Right renal cortex interstitium (tissue), 3 donors: ENCODE results near the gene CAMK2A. TPM values are rescaled to one million over a fixed set of nuclear protein-coding genes. Genes with fewer than 3 reads are reported as not detected.

Experiments
- DNase-seq, 3 donors: peaks; one replicate each; pipeline ENCODE4 v3.0.0-alpha.2; 2013; ENCODE audit warnings: low read depth in 3 of 3, low spot score in 2 of 3
- polyA plus RNA-seq, 3 donors: library from polyadenylated mRNA; unstranded; fragments of 120-200 nt; gene quantifications; one replicate each; pipeline ENCODE4 v1.2.1, GENCODE V29; 2013; ENCODE audit not compliant: insufficient read length in 3 of 3

The CAMK2A gene
- polyA plus RNA-seq: 1 to 10 TPM; 2.5 to 4.4 (median 2.5) TPM

DNA sequence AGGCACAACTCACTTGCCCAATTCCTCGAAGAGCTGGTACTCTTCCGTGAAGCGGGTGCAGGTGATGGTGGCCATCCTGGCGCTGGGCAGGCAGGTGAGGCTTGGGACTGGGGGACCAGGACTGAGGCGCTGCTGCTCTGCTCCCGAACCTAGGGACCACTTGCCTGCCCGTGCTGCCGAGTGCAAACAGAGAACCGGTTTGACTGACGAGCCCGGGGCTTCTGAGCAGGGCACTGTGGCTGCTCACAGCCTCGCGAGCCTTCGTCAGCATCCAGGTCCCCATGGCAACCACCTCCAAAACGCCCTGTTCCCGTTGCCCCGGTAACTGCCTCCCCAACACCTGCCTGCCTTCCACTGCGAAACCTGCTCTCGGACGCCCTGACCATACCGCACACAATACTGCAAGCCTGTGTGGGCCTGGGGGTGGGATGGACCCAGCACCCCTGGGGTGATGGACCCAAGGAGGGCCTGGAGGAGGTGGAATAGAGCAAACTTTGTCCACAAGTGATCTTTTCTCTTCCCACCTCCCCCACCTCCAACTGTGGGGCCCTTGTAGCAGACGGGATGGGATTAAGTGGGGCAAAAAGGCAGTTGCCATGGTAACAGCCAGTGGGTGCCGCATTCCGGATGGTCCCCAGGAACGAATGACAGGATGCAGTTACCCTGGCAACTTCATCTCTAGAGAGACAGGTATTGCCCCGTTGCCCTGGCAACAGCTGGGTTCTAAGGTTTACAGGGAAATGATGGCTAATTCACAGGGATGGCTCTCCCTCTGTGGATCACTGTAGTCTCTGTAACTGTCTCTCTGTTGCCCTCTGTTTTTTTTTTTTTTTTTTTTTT lies at the start of gene CAMK2A:
Gene CAMK2A (minus strand): TSS at position 223 of the 840 bp plus-strand sequence. CDS start 148 bp downstream, at position 75.
- DNase-seq: no peak

- DNase-seq: no peak
These were observed 49.6 kb upstream of the CAMK2A start for GRCh38 chr5:150339165-150339564.

DNA sequence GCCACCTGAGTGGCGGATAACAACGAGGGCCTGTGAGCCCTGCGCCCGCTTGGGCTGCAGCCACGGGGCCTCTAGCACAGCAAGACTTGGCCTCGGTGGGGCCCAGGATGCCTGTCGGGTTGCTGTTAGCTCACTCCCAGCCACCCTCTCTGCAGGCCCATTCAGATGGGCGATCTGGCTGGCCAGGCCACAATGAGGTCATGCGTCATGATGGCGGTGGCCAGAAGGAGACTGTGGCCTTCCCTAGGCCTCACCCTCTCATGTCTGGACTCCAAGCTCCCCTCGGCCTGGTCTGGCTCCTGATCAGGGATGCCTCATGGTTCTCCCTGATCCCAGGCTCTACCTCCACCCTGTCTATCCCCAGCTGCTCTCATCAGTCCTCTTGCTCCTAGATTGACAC lies 49.0 kb upstream of the CAMK2A start:
- no peak for DNase-seq

GRCh38 chr5:150335778-150336177 lies 46.2 kb upstream of the CAMK2A start:
- DNase-seq: no peak

DNA sequence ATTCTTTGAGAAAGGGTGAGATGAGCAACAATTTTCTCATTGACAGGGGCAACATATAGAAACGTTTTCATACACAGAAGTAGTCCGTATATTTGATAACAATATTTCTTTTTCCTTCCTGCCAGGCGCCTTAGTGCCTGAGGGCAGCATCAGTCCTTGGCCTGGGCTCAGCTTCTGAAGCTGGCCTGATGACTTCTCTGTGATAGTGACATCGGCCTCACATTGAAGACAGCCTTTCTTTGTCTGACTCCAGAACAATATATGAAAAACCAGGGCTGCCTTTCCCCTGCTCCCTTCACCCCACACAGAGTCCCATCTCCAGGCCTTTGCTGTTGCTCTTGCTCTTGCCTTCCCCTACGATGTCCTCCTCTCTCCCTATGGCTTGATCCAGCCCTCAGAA lies 43.8 kb upstream of the CAMK2A start:
- DNase-seq: no peak

- no peak for DNase-seq
These were observed 40.6 kb upstream of the CAMK2A start for GRCh38 chr5:150329881-150330876.

DNA sequence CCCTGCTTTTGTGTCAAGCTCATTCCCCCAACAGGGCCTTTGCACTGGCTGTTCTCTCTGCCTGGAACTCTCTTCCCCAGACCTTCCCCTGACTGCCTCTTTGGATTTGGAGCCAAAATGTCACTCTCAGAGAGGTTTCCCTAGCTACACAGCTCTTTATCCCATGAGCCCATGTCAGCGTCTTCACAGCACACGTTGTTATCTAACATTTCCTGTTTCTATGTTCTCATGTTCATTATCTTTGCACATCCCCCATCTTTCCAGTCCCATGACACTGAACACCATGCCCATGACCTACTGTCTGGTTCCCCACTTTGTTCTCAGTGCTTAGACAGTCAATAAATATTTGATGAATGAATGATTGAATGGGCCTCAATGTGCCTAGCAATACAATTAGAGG lies 39.5 kb upstream of the CAMK2A start:
- DNase-seq: no peak

DNA sequence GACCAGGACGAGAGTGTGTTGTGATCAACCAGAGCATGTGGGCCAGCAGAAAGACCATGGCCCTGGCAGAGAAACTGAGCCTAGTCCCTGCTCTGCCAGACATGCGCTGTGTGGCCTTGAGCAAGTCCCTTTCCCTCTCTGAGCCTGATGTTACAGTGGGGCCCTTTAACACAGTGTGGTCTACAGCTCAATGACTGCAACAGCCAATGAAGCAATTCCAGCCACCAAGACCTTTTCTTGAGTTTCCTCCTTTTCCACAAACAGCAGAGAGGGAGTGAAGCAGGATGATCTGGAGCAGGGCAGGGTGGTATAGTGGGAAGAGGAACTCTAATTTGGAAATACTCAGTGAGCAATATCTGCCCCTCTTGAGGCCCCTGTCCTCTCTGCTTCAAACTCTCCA lies 38.9 kb upstream of the CAMK2A start:
- DNase-seq: no peak

DNA sequence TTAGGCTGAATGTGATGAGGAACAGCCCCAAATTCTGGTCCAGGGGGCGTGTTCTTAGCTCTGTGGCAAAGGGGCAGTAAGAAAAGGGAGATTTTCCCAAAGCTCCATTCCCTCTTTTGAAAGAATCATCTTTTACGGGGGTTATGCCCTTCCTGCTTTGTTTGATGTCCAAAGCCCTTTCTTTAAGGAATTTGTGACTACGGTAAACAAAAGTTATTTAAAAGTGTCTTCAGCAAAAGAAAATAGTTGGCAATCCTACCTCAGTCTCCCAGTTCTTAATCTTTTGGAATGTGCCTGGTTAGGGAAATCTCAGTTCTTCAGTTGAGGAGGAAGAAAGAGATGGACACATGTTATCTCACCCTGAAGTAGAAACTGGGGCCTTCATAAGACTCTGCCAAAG lies 37.6 kb upstream of the CAMK2A start:
- no peak for DNase-seq

DNA sequence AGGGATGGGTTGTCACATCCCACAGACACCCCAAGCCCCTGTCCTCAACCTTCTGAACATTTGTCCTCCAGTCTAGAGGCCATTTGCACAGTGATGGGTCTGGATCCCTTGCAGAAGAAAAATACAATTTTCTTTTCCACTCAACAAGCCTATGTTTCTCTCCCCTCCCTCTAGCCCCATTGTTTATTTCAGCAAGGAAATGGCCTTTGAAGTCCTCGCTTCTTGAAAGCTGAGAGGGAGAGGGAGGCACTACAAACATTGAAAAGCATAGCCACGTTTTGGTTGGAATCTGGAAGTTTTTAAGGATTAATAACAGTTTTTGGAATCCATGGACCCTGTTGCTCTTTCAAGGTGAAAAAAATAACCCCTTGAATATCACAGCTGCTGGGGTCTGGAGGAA lies 37.1 kb upstream of the CAMK2A start:
- DNase-seq: no peak

DNA sequence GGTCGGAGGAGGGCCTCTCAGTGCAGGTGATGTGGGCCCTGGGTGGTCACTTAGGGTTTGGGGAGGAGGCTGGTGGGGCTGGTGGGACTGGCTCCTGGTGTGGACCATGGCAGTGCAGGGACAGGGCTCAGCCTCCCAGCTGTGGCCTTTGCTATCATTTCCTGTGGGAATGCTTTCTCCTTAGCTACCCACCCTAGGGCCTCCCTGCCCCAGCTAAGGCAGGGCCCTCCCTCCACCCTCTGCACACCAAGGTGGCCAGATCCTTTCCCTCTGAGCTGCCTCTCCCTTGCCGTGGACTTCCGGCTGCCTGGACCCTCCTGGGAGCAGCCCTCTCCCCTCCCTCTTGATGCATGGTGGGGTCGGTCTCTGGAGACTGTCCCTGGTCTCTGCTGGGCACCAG lies 35.9 kb upstream of the CAMK2A start:
- DNase-seq: no peak

- DNase-seq: no peak
These were observed 34.2 kb upstream of the CAMK2A start for GRCh38 chr5:150323819-150324218.

- no peak for DNase-seq
These were observed 33.5 kb upstream of the CAMK2A start for GRCh38 chr5:150323092-150323491.

GRCh38 chr5:150322202-150322601 lies 32.6 kb upstream of the CAMK2A start:
- DNase-seq: no peak

GRCh38 chr5:150321784-150322183 lies 32.2 kb upstream of the CAMK2A start:
- no peak for DNase-seq

DNA sequence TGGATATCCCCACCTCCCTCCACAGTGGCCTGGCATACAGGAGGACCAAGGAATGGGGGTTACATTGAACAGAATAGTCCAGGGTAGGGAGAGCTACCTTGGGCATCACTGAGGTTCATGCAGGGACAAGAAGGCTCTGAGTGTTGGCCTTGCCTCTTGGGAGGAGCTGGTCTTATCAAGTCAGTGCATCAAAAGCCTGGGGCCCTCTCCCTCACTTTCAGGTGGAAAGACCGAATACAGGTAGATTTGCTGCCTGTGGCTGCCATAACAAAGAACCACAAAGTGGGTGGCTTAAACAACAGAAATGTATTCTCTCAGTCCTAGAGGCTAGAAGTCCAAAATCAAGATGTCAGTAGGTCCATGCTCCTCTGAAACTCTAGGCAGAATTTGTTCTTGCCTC lies 31.6 kb upstream of the CAMK2A start:
- no peak for DNase-seq

- no peak for DNase-seq
These were observed 30.6 kb upstream of the CAMK2A start for GRCh38 chr5:150320044-150320613.

- no peak for DNase-seq
These were observed 29.9 kb upstream of the CAMK2A start for GRCh38 chr5:150319484-150319790.

DNA sequence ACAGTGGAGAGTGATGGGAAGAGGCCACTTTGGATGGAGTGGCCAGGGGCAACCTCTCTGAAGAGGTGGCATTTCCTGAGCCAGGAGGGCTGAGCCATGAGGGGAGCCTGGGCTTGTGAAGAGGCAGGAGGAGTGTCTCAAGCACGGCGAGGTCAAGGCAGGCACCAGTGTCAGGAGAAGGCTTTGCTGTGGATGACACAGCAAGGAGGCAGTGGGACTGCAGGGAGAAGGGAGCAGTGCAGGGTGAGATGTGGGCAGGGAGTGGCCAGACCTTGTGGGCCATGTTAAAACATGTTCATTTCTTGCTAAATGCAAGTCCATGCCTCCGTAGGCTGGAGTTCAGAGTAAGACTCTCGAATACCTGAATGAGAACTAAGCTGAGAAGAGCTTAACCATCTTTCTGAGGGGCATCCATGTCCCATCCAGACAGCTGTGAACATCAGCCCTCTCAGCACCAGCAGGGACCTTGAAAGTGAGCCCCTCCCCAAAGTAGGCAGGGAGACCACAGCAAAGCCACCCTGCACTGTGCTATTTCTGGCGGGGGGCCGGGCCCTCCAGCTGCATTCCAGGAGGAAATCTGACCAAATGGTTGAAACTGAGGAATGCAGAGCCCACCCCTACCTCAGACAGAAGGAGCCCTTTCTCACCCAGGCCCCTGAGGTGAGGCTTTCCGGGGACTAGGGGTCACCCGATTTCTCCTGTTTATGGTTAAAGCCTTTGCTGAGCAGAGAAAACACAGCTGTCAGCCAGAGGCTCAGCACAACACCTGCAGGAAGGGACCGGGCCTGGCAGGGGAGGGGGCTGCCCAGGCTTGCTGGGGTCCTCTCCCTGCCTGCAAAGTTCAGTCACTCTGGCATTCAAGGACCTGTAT lies 29.3 kb upstream of the CAMK2A start:
- DNase-seq: no peak
